DND-41 (cell line): ENCODE results near the gene IBSP.

Experiments
- ATAC-seq: fragments of 200-7000 bp; cut with Tn5 transposase; 3 replicates; pipeline ENCODE4 v1.9.1; 2021; ENCODE audit warnings: low read depth; ENCODE audit not compliant: insufficient read depth
- DNase-seq: peaks from one replicate; pipeline ENCODE4 v3.0.0-alpha.2; 2020
- H2AFZ ChIP-seq: 2 replicates; pipeline ENCODE4 v1.6.0; 2012; ENCODE audit warnings: low read depth, low read length
- H3K27ac ChIP-seq: 2 replicates; pipeline ENCODE4 v1.5.1; 2012; ENCODE audit warnings: low read length, inconsistent platforms
- H3K27me3 ChIP-seq: fragments of 200-600 bp; sonication (generic); 2 replicates; pipeline ENCODE4 v1.6.0; 2012; ENCODE audit warnings: low read length, mild to moderate bottlenecking, inconsistent platforms; ENCODE audit not compliant: insufficient read depth, poor library complexity
- H3K36me3 ChIP-seq: 2 replicates; pipeline ENCODE4 v1.5.1; 2012; ENCODE audit warnings: low read length, inconsistent platforms; ENCODE audit not compliant: insufficient read depth
- H3K4me1 ChIP-seq: 2 replicates; pipeline ENCODE4 v1.5.1; 2012; ENCODE audit warnings: mild to moderate bottlenecking, low read length; ENCODE audit not compliant: insufficient read depth
- H3K4me2 ChIP-seq: 2 replicates; pipeline ENCODE4 v1.6.0; 2012; ENCODE audit warnings: mild to moderate bottlenecking, moderate library complexity, low read length, inconsistent platforms; ENCODE audit not compliant: insufficient read depth
- H3K4me3 ChIP-seq, 2 experiments: fragments of 200-600 bp in 1 of 2; shearing (Covaris generic) in 1 of 2; 2 replicates each; pipeline ENCODE4 v1.5.1; 2012 to 2016; ENCODE audit warnings: inconsistent platforms in 2 of 2, low read length in 2 of 2, mild to moderate bottlenecking in 2 of 2, low read depth in 1 of 2, moderate library complexity in 1 of 2
- H3K79me2 ChIP-seq: 2 replicates; pipeline ENCODE4 v1.6.0; 2012; ENCODE audit warnings: low read length, inconsistent platforms; ENCODE audit not compliant: insufficient read depth
- H3K9ac ChIP-seq: 2 replicates; pipeline ENCODE4 v1.6.0; 2012; ENCODE audit warnings: low read depth, mild to moderate bottlenecking, inconsistent platforms, low read length, moderate library complexity
- H3K9me3 ChIP-seq: 2 replicates; pipeline ENCODE4 v1.5.1; 2012; ENCODE audit warnings: low read length, moderate library complexity, mild to moderate bottlenecking, inconsistent platforms; ENCODE audit not compliant: insufficient read depth, severe bottlenecking
- H4K20me1 ChIP-seq: 2 replicates; pipeline ENCODE4 v1.6.0; 2012; ENCODE audit warnings: low read length; ENCODE audit not compliant: insufficient read depth
- EZH2 ChIP-seq: IDR thresholded peaks from 3 replicates; pipeline ENCODE4 v1.6.1; 2012; ENCODE audit warnings: borderline replicate concordance, low read depth, mild to moderate bottlenecking, moderate library complexity, low read length, inconsistent platforms; ENCODE audit not compliant: severe bottlenecking
- TF ChIP-seq, protein P1 (sequence below): IDR thresholded peaks from 2 replicates; pipeline ENCODE4 v1.5.1; 2012; ENCODE audit warnings: borderline replicate concordance, low read length, moderate library complexity, mild to moderate bottlenecking; ENCODE audit not compliant: poor library complexity, severe bottlenecking; ENCODE audit errors: extremely low read depth

Gene IBSP

DNA sequence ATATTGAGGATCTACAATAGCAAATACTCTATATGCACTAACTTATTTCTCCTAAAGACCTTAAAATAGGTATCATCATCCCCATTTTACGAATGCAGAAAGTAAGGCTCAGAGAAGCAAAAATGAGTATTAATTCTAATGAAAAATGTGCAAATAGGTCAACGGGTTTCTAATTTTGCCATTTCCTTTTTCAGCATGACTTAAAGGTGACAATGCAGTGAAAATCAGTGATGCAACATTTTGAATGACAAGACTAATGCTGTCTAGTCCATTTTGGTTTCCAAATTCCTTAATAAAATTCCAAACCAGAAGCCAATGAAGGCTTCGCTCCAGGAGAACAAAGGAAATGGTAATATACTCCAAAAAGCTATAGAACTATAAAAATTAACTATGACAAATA lies 37.0 kb upstream of the IBSP start:
- no peaks in the 10 kb centered on the region for H3K79me2 ChIP-seq

DNA sequence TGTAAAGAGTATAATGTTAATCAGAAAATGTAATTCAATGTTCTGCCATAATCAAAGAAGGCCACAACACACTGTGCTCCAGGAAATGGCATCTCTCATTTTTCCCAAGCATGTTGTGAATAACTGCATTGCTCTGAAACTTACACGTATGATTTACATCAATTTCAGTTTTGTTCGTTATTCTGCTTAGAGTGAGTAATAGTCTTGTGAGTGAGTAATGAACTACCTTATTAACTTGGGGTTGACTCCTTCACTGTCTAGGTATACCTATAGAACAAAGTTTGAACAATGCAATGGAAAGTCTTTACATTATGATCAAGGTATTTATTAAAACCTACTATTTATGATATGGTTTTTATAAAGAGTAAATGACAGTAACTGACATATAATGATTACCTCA lies 17.8 kb upstream of the IBSP start:
- no peaks in the 10 kb centered on the region for H3K36me3 ChIP-seq
- DNase-seq (no peak), ATAC-seq (no peak)
- no peak overlapping the region for H3K9ac ChIP-seq
- no peaks in the 10 kb centered on the region for H3K79me2 ChIP-seq
- no peak overlapping the region for H3K4me2 ChIP-seq
- no peaks in the 10 kb centered on the region for H3K9me3 ChIP-seq
- no peak overlapping the region for H3K27ac ChIP-seq
- H4K20me1 ChIP-seq = no peaks in the 10 kb centered on the region
- H2AFZ ChIP-seq = no peak overlapping the region
- H3K4me1 ChIP-seq = no peaks in the 10 kb centered on the region
- H3K27me3 ChIP-seq = no peaks in the 10 kb centered on the region
- TF ChIP-seq, protein P1, sequence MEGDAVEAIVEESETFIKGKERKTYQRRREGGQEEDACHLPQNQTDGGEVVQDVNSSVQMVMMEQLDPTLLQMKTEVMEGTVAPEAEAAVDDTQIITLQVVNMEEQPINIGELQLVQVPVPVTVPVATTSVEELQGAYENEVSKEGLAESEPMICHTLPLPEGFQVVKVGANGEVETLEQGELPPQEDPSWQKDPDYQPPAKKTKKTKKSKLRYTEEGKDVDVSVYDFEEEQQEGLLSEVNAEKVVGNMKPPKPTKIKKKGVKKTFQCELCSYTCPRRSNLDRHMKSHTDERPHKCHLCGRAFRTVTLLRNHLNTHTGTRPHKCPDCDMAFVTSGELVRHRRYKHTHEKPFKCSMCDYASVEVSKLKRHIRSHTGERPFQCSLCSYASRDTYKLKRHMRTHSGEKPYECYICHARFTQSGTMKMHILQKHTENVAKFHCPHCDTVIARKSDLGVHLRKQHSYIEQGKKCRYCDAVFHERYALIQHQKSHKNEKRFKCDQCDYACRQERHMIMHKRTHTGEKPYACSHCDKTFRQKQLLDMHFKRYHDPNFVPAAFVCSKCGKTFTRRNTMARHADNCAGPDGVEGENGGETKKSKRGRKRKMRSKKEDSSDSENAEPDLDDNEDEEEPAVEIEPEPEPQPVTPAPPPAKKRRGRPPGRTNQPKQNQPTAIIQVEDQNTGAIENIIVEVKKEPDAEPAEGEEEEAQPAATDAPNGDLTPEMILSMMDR = no peak
- no peak for TF ChIP-seq EZH2
- no peak overlapping the region for H3K4me3 ChIP-seq

More for the DNA sequence above, 37.0 kb upstream of the IBSP start:
- Histone ChIP-seq H2AFZ (no peak overlapping the region), H3K4me2 (no peak overlapping the region), H3K9ac (no peak overlapping the region), H3K4me1 (no peaks in the 10 kb centered on the region), H3K27me3 (no peaks in the 10 kb centered on the region), H3K27ac (no peak overlapping the region), H3K36me3 (no peaks in the 10 kb centered on the region), H3K4me3 (no peak overlapping the region), H4K20me1 (no peaks in the 10 kb centered on the region), H3K9me3 (no peaks in the 10 kb centered on the region)
- no peak for TF ChIP-seq EZH2
- TF ChIP-seq, protein P1 = no peak
- ATAC-seq = no peak
- DNase-seq = no peak

DNA sequence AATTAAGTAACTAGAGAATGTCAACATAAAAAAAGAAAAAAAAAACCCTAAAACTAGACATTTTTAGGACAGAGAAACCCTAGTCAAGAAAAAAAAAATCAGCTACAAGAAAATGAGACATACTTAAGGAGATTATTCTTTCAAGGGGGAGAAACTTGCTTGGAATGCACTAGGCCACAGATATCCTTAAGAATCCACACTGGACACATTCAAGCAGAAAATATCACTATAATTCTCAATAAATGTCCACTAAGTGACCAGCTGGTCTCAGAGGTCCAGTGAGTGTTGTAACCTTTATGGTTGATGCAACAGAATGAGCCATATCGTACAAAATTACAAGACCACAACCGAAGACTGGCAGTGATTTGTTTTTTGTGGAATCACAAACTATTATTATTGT lies 15.6 kb upstream of the IBSP start:
- Histone ChIP-seq H3K9me3 (no peaks in the 10 kb centered on the region), H3K4me3 (no peak overlapping the region), H3K4me1 (no peaks in the 10 kb centered on the region), H3K27ac (no peak overlapping the region), H3K79me2 (no peaks in the 10 kb centered on the region), H2AFZ (no peak overlapping the region), H4K20me1 (no peaks in the 10 kb centered on the region), H3K4me2 (no peak overlapping the region), H3K9ac (no peak overlapping the region), H3K27me3 (no peaks in the 10 kb centered on the region), H3K36me3 (no peaks in the 10 kb centered on the region)
- no peak for ATAC-seq
- TF ChIP-seq, protein P1 = no peak
- TF ChIP-seq EZH2 = no peak
- no peak for DNase-seq
